PFSK-1 (cell line): ENCODE measurements around the gene CYP2D6.

Experiments used
- POLR2AphosphoS5 ChIP-seq: IDR thresholded peaks from 2 replicates; pipeline ENCODE4 v1.6.1; 2012; ENCODE audit warnings: low read depth, mild to moderate bottlenecking, control low read depth, low read length, moderate library complexity
- REST ChIP-seq, 2 experiments: IDR thresholded peaks; 2 replicates each; pipeline versions ENCODE4 v1.6.1 to v1.8.0; 2011 to 2012; ENCODE audit warnings: low read depth in 2 of 2, low read length in 2 of 2, control low read depth in 1 of 2, inconsistent platforms in 1 of 2, mild to moderate bottlenecking in 1 of 2, moderate library complexity in 1 of 2; ENCODE audit not compliant: insufficient read depth in 1 of 2

- TF ChIP-seq REST (IDR thresholded peaks at IDR 0.05; ENCODE audit: insufficient read depth in 1 of 2, low read depth in 2 of 2, low read length in 2 of 2) (0 out of 4 replicates have a peak, but pooled peaks of 1 of the 2 experiments have one; percentile 15), POLR2AphosphoS5 (peak; percentile 78)
Observed at GRCh38 chr22:42079319-42080251, 51.0 kb downstream of the CYP2D6 start, which contains the start of gene SMDT1.
